ENCODE data around the gene TNFAIP8. TPM values are rescaled to one million over a fixed set of nuclear protein-coding genes. Genes with fewer than 3 reads are reported as not detected.

TNFAIP8 gene
- total and polyA plus RNA-seq, 9 of the 15 experiments (the other 6 are each of a cell fraction or from before 2014, with no cell fraction given), result 29.9 to 52.2 (median 44.8) TPM

- ChIA-PET CTCF (ENCODE audit: low intra/inter-chr PET ratio) (no interaction called here), POLR2A (interaction anchor here (0.6 kb wide), 1 partner anchor 9 kb away, joined by 3 read pairs; no protein-coding TSS in a partner anchor)
- peak overlapping the region; percentile 4; the same call in 1 of the 2 replicates for H3K4me2 ChIP-seq (ENCODE audit: insufficient read depth, low read length)
- WGBS (ENCODE audit: insufficient coverage, low coverage, missing lambda C conversion rate), result 27% methylated on average over 4 of the region's 4 CpGs
- intact Hi-C loops (cut with micrococcal nuclease) (no loop called here), in situ Hi-C loops (cut with MboI) (no loop called here)
- FAIRE-seq (no peak), ATAC-seq (peak; percentile 19; the same call in 1 of the 3 replicates), DNase-seq (ENCODE audit: extremely low read depth in 1 of 4, low spot score in 3 of 4) (peak in 1 of 4 experiments; percentile 15)
- H3K27ac ChIP-seq (ENCODE audit: extremely low read depth, low read depth, low read length), result peak overlapping the region; percentile 5; the same call in 1 of the 3 replicates
- no peaks in the 10 kb centered on the region for H4K20me1 ChIP-seq (replicated peaks; ENCODE audit: control insufficient read depth, insufficient read depth, low read length)
- H3K9me3 ChIP-seq (replicated peaks; ENCODE audit: control insufficient read depth, insufficient read depth, low read depth, low read length), result no peaks in the 10 kb centered on the region
- no peak overlapping the region for H3K4me3 ChIP-seq
- no TSS peak for BruUV-seq (replicated peaks)
- no peaks in the 10 kb centered on the region for H3K79me2 ChIP-seq (ENCODE audit: control insufficient read depth, insufficient read depth, low read length)
- peaks cover 0 to 40% of the 10 kb centered on the region in 2 experiments; a peak in 3 of 5 replicates for H3K4me1 ChIP-seq (replicated peaks in 1 of 2; ENCODE audit: control insufficient read depth in 2 of 2, insufficient read depth in 2 of 2, low read length in 2 of 2)
- H3K9ac ChIP-seq (ENCODE audit: insufficient read depth in 1 of 2, low read depth in 2 of 2, low read length in 2 of 2), result no peak overlapping the region
- no peaks in the 10 kb centered on the region for H3K36me3 ChIP-seq (ENCODE audit: control insufficient read depth, insufficient read depth, low read length)
- no peaks in the 10 kb centered on the region for H3K27me3 ChIP-seq (ENCODE audit: control insufficient read depth in 2 of 2, insufficient read depth in 2 of 2, low read length in 2 of 2)
- no peaks in the 10 kb centered on the region for H3K9me1 ChIP-seq (ENCODE audit: control insufficient read depth, insufficient read depth, low read length)
- peak overlapping the region; percentile 73 for H2AFZ ChIP-seq (ENCODE audit: low read depth, low read length)
- TF ChIP-seq ZNF696 (CRISPR knock-in tag; conservative IDR thresholded peaks at IDR 0.05) (no peak), FOXK1 (CRISPR knock-in tag; IDR thresholded peaks at IDR 0.05; ENCODE audit: borderline replicate concordance) (no peak), NFE2 (IDR thresholded peaks at IDR 0.05; ENCODE audit: low read depth) (no peak), SUPT5H (IDR thresholded peaks at IDR 0.05) (no peak), FOXP1 (CRISPR knock-in tag; IDR thresholded peaks at IDR 0.05) (no peak), ZNF146 (CRISPR knock-in tag; IDR thresholded peaks at IDR 0.05; ENCODE audit: unreplicated experiment) (no peak), POU5F1 (IDR thresholded peaks at IDR 0.05; ENCODE audit: borderline replicate concordance, low read depth, low read length, partially characterized antibody) (no peak), SMARCA5 (IDR thresholded peaks at IDR 0.05) (no peak), FUS (optimal IDR thresholded peaks at IDR 0.05; ENCODE audit: low read depth, low read length) (no peak), ZNF311 (CRISPR knock-in tag; IDR thresholded peaks at IDR 0.05) (peak; percentile 62; the same call in 1 of the 2 replicates), MAFG (tag; conservative IDR thresholded peaks at IDR 0.05) (no peak), PHF8 (IDR thresholded peaks at IDR 0.05; ENCODE audit: borderline replicate concordance, low read length) (no peak), SREBF1 (IDR thresholded peaks at IDR 0.05; ENCODE audit: borderline replicate concordance, low read depth, low read length) (no peak), SMAD4 (CRISPR knock-in tag; conservative IDR thresholded peaks at IDR 0.05) (0 out of 2 replicates have a peak, but pooled peaks have one; percentile 20), MLX (CRISPR knock-in tag; conservative IDR thresholded peaks at IDR 0.05) (no peak), ZNF232 (CRISPR knock-in tag; IDR thresholded peaks at IDR 0.05) (no peak), GABPB1 (CRISPR knock-in tag; IDR thresholded peaks at IDR 0.05) (no peak), IRF2 (CRISPR knock-in tag; IDR thresholded peaks at IDR 0.05) (no peak), ZSCAN32 (CRISPR knock-in tag; IDR thresholded peaks at IDR 0.05) (no peak), TSC22D4 (tag; IDR thresholded peaks at IDR 0.05) (no peak), ZNF197 (CRISPR knock-in tag; IDR thresholded peaks at IDR 0.05; ENCODE audit: low read depth) (0 out of 2 replicates have a peak, but pooled peaks have one; percentile 54), ZNF212 (CRISPR knock-in tag; IDR thresholded peaks at IDR 0.05) (no peak)
- TF ChIP-seq, protein P1, sequence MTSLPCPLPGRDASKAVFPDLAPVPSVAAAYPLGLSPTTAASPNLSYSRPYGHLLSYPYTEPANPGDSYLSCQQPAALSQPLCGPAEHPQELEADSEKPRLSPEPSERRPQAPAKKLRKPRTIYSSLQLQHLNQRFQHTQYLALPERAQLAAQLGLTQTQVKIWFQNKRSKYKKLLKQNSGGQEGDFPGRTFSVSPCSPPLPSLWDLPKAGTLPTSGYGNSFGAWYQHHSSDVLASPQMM (CRISPR knock-in tag; IDR thresholded peaks at IDR 0.05), result no peak
- TF ChIP-seq, protein P2, sequence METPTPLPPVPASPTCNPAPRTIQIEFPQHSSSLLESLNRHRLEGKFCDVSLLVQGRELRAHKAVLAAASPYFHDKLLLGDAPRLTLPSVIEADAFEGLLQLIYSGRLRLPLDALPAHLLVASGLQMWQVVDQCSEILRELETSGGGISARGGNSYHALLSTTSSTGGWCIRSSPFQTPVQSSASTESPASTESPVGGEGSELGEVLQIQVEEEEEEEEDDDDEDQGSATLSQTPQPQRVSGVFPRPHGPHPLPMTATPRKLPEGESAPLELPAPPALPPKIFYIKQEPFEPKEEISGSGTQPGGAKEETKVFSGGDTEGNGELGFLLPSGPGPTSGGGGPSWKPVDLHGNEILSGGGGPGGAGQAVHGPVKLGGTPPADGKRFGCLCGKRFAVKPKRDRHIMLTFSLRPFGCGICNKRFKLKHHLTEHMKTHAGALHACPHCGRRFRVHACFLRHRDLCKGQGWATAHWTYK (CRISPR knock-in tag; IDR thresholded peaks at IDR 0.05), result 0 out of 2 replicates have a peak, but pooled peaks have one; percentile 23
Observed at GRCh38 chr5:119402555-119402954, 46.7 kb downstream of the TNFAIP8 start.
